IPS-15b (cell line): ENCODE data around the gene SLC25A26.

Experiments
- H3K27me3 ChIP-seq: one replicate; pipeline ENCODE4 v1.6.1; 2013; ENCODE audit warnings: low read length; ENCODE audit not compliant: control insufficient read depth, insufficient read depth
- H3K36me3 ChIP-seq: one replicate; pipeline ENCODE4 v1.6.1; 2013; ENCODE audit warnings: low read length; ENCODE audit not compliant: control insufficient read depth, insufficient read depth
- H3K4me1 ChIP-seq: one replicate; pipeline ENCODE4 v1.6.1; 2013; ENCODE audit warnings: mild to moderate bottlenecking, low read length; ENCODE audit not compliant: control insufficient read depth, insufficient read depth
- H3K4me3 ChIP-seq: one replicate; pipeline ENCODE4 v1.5.1; 2013; ENCODE audit warnings: low read depth, low read length
- H3K9ac ChIP-seq: one replicate; pipeline ENCODE4 v1.6.1; 2013; ENCODE audit warnings: low read depth, mild to moderate bottlenecking, low read length
- H3K9me3 ChIP-seq: one replicate; pipeline ENCODE4 v1.6.1; 2013; ENCODE audit warnings: mild to moderate bottlenecking, low read length; ENCODE audit not compliant: control insufficient read depth, insufficient read depth

The SLC25A26 gene

GRCh38 chr3:66392512-66392911 lies 171.7 kb downstream of the SLC25A26 start:
- no peak overlapping the region for H3K4me3 ChIP-seq
- no peak overlapping the region for H3K9ac ChIP-seq
- H3K36me3 ChIP-seq, result peaks cover 52% of the 10 kb centered on the region
- no peaks in the 10 kb centered on the region for H3K4me1 ChIP-seq
- H3K9me3 ChIP-seq, result no peaks in the 10 kb centered on the region
- H3K27me3 ChIP-seq, result no peaks in the 10 kb centered on the region

- Histone ChIP-seq H3K9me3 (no peaks in the 10 kb centered on the region), H3K4me3 (no peak overlapping the region), H3K9ac (no peak overlapping the region), H3K36me3 (peaks cover 57% of the 10 kb centered on the region), H3K27me3 (no peaks in the 10 kb centered on the region), H3K4me1 (no peaks in the 10 kb centered on the region)
Measured at GRCh38 chr3:66392966-66393332, 172.1 kb downstream of the SLC25A26 start.

- Histone ChIP-seq H3K9ac (no peak overlapping the region), H3K9me3 (no peaks in the 10 kb centered on the region), H3K4me3 (no peak overlapping the region), H3K36me3 (peaks cover 62% of the 10 kb centered on the region), H3K27me3 (no peaks in the 10 kb centered on the region), H3K4me1 (no peaks in the 10 kb centered on the region)
Measured at GRCh38 chr3:66393333-66394005, 172.7 kb downstream of the SLC25A26 start.

- no peaks in the 10 kb centered on the region for H3K9me3 ChIP-seq
- H3K4me3 ChIP-seq, result no peak overlapping the region
- H3K4me1 ChIP-seq, result no peaks in the 10 kb centered on the region
- no peaks in the 10 kb centered on the region for H3K27me3 ChIP-seq
- H3K9ac ChIP-seq, result no peak overlapping the region
- peaks cover 68% of the 10 kb centered on the region for H3K36me3 ChIP-seq
Measured at GRCh38 chr3:66394019-66394752, 173.4 kb downstream of the SLC25A26 start.

- no peaks in the 10 kb centered on the region for H3K9me3 ChIP-seq
- no peak overlapping the region for H3K4me3 ChIP-seq
- H3K36me3 ChIP-seq, result peaks cover 72% of the 10 kb centered on the region
- no peaks in the 10 kb centered on the region for H3K4me1 ChIP-seq
- no peak overlapping the region for H3K9ac ChIP-seq
- H3K27me3 ChIP-seq, result no peaks in the 10 kb centered on the region
Measured at GRCh38 chr3:66394753-66395249, 174.0 kb downstream of the SLC25A26 start.

- Histone ChIP-seq H3K4me3 (no peak overlapping the region), H3K4me1 (no peaks in the 10 kb centered on the region), H3K36me3 (peaks cover 80% of the 10 kb centered on the region), H3K9ac (no peak overlapping the region), H3K9me3 (no peaks in the 10 kb centered on the region), H3K27me3 (no peaks in the 10 kb centered on the region)
Measured at GRCh38 chr3:66395635-66396034, 174.8 kb downstream of the SLC25A26 start.

- no peaks in the 10 kb centered on the region for H3K4me1 ChIP-seq
- H3K9ac ChIP-seq, result no peak overlapping the region
- no peak overlapping the region for H3K4me3 ChIP-seq
- H3K9me3 ChIP-seq, result no peaks in the 10 kb centered on the region
- H3K36me3 ChIP-seq, result peaks cover 83% of the 10 kb centered on the region
- H3K27me3 ChIP-seq, result no peaks in the 10 kb centered on the region
Measured at GRCh38 chr3:66396161-66396760, 175.5 kb downstream of the SLC25A26 start.

- no peaks in the 10 kb centered on the region for H3K9me3 ChIP-seq
- H3K36me3 ChIP-seq, result peaks cover 85% of the 10 kb centered on the region
- H3K4me3 ChIP-seq, result no peak overlapping the region
Measured at GRCh38 chr3:66396888-66397287, 176.1 kb downstream of the SLC25A26 start.

GRCh38 chr3:66397745-66398144 lies 176.9 kb downstream of the SLC25A26 start:
- Histone ChIP-seq H3K4me1 (peaks cover 3% of the 10 kb centered on the region), H3K27me3 (no peaks in the 10 kb centered on the region), H3K9ac (no peak overlapping the region), H3K36me3 (peaks cover 82% of the 10 kb centered on the region), H3K4me3 (no peak overlapping the region), H3K9me3 (no peaks in the 10 kb centered on the region)

More at GRCh38 chr3:66396888-66397287, 176.1 kb downstream of the SLC25A26 start:
- Histone ChIP-seq H3K9ac (no peak overlapping the region), H3K27me3 (no peaks in the 10 kb centered on the region), H3K4me1 (no peaks in the 10 kb centered on the region)

- Histone ChIP-seq H3K9ac (no peak overlapping the region), H3K27me3 (no peaks in the 10 kb centered on the region), H3K9me3 (no peaks in the 10 kb centered on the region), H3K36me3 (peaks cover 81% of the 10 kb centered on the region), H3K4me3 (no peak overlapping the region), H3K4me1 (peaks cover 3% of the 10 kb centered on the region)
Measured at GRCh38 chr3:66398228-66399025, 177.6 kb downstream of the SLC25A26 start.

- Histone ChIP-seq H3K4me3 (no peak overlapping the region), H3K9me3 (no peaks in the 10 kb centered on the region), H3K4me1 (peaks cover 3% of the 10 kb centered on the region), H3K36me3 (peaks cover 81% of the 10 kb centered on the region), H3K27me3 (no peaks in the 10 kb centered on the region), H3K9ac (no peak overlapping the region)
Measured at GRCh38 chr3:66399529-66400232, 178.9 kb downstream of the SLC25A26 start.
